Keratinocyte (primary cell): Measurements from ENCODE around the gene OR4B1. TPM values are rescaled to one million over a fixed set of nuclear protein-coding genes. Genes with fewer than 3 reads are reported as not detected.
"Not testable (repeated sequence)": the region's sequence is repeated elsewhere in the genome, so short reads cannot be mapped to it uniquely, and the experiment has no call there.

Source experiments
- DNase-seq: peaks from one replicate; pipeline ENCODE4 v3.0.0-alpha.2; 2011; ENCODE audit warnings: low read depth, missing footprints, low spot score
- FAIRE-seq: peaks from 2 replicates; lab custom pipeline; 2011; peaks lifted over from hg19 to GRCh38; lab: Jason Lieb, UNC
- H2AFZ ChIP-seq: 2 replicates; pipeline ENCODE4 v1.6.0; 2012; ENCODE audit warnings: low read length, control low read depth, inconsistent platforms; ENCODE audit not compliant: control insufficient read depth
- H3K27ac ChIP-seq: 2 replicates; pipeline ENCODE4 v1.5.1; 2011; ENCODE audit warnings: low read length; ENCODE audit not compliant: control insufficient read depth, insufficient read depth
- H3K27me3 ChIP-seq: 3 replicates; pipeline ENCODE4 v1.6.0; 2011; ENCODE audit warnings: low read length; ENCODE audit not compliant: control insufficient read depth, insufficient read depth; ENCODE audit errors: extremely low read depth
- H3K36me3 ChIP-seq, 2 experiments: 2 replicates in 1 of 2; 3 replicates in 1 of 2; pipeline ENCODE4 v1.5.1; 2011; ENCODE audit warnings: low read length in 2 of 2, mild to moderate bottlenecking in 1 of 2; ENCODE audit not compliant: control insufficient read depth in 2 of 2, insufficient read depth in 2 of 2; ENCODE audit errors: extremely low read depth in 1 of 2
- H3K4me1 ChIP-seq: 3 replicates; pipeline ENCODE4 v1.5.1; 2011; ENCODE audit warnings: low read length; ENCODE audit not compliant: control insufficient read depth, insufficient read depth; ENCODE audit errors: extremely low read depth
- H3K4me2 ChIP-seq: 3 replicates; pipeline ENCODE4 v1.6.0; 2011; ENCODE audit warnings: low read depth, low read length; ENCODE audit not compliant: control insufficient read depth, insufficient read depth; ENCODE audit errors: extremely low read depth
- H3K4me3 ChIP-seq, 3 experiments: fragments of 200-600 bp in 1 of 3; sonication (generic) in 1 of 3; 2 replicates in 2 of 3; 3 replicates in 1 of 3; pipeline ENCODE4 v1.5.1; 2011 to 2016; ENCODE audit warnings: low read length in 3 of 3, mild to moderate bottlenecking in 3 of 3, control low read depth in 2 of 3, inconsistent platforms in 1 of 3, low read depth in 1 of 3, mixed read lengths in 1 of 3, mixed run types in 1 of 3, moderate library complexity in 1 of 3; ENCODE audit not compliant: control insufficient read depth in 2 of 3, insufficient read depth in 2 of 3; ENCODE audit errors: extremely low read depth in 1 of 3
- H3K79me2 ChIP-seq: 2 replicates; pipeline ENCODE4 v1.6.0; 2012; ENCODE audit warnings: low read length; ENCODE audit not compliant: control insufficient read depth, insufficient read depth
- H3K9ac ChIP-seq: 3 replicates; pipeline ENCODE4 v1.6.0; 2011; ENCODE audit warnings: low read length; ENCODE audit not compliant: control insufficient read depth, insufficient read depth; ENCODE audit errors: extremely low read depth
- H3K9me1 ChIP-seq: 3 replicates; pipeline ENCODE4 v1.6.0; 2011; ENCODE audit warnings: low read length; ENCODE audit not compliant: control insufficient read depth, insufficient read depth; ENCODE audit errors: extremely low read depth
- H3K9me3 ChIP-seq: 2 replicates; pipeline ENCODE4 v1.5.1; 2012; ENCODE audit warnings: low read depth, low read length; ENCODE audit not compliant: control insufficient read depth
- H4K20me1 ChIP-seq: 3 replicates; pipeline ENCODE4 v1.6.0; 2011; ENCODE audit warnings: low read length; ENCODE audit not compliant: control insufficient read depth, insufficient read depth; ENCODE audit errors: extremely low read depth
- CTCF ChIP-seq, 3 experiments: IDR thresholded peaks in 1 of 3; conservative IDR thresholded peaks in 1 of 3; optimal IDR thresholded peaks in 1 of 3; 2 replicates in 2 of 3; 3 replicates in 1 of 3; pipeline versions ENCODE3 to v1.5.1; 2011; ENCODE audit warnings: low read length in 3 of 3, mild to moderate bottlenecking in 3 of 3, moderate library complexity in 2 of 3, control low read depth in 1 of 3, inconsistent platforms in 1 of 3; ENCODE audit not compliant: insufficient read depth in 2 of 3; ENCODE audit errors: extremely low read depth in 1 of 3
- EZH2 ChIP-seq: IDR thresholded peaks from one replicate; pipeline ENCODE4 v1.6.1; 2012; ENCODE audit warnings: inconsistent platforms, mild to moderate bottlenecking, low read length, moderate library complexity
- dilution Hi-C: fragments of 300-500 bp; cut with MboI; formaldehyde crosslinking; loops from one replicate; pipeline ENCODE4 v1.7.0; 2020; ENCODE audit warnings: low sequenced_read_pairs; ENCODE audit not compliant: extremely low pct_ligation_motif_present
- polyA plus RNA-seq, 5 experiments: library from polyadenylated mRNA; depleted of rRNA in 3 of 5; stranded (reverse) in 3 of 5; stranded (forward) in 1 of 5; unstranded in 1 of 5; fragments of >200 nt; gene quantifications; 1 replicate in 1 of 5; 2 replicates in 3 of 5; 3 replicates in 1 of 5; pipeline versions ENCODE4 v1.2.1 to v1.2.3, GENCODE V29; 2011 to 2012; ENCODE audit warnings: missing spikeins in 2 of 5, low read depth in 1 of 5, low replicate concordance in 1 of 5

OR4B1 gene
- polyA plus RNA-seq, 1 donor (not counting 4 experiments of a cell fraction or from before 2014, with no cell fraction given) = not detected

GRCh38 chr11:48210052-48210451 lies 6.6 kb upstream of the OR4B1 start:
- Histone ChIP-seq H3K4me2 (no peak overlapping the region), H3K4me3 (no peak overlapping the region), H3K9ac (no peak overlapping the region), H3K79me2 (no peaks in the 10 kb centered on the region), H4K20me1 (no peaks in the 10 kb centered on the region), H3K9me1 (no peaks in the 10 kb centered on the region), H2AFZ (no peak overlapping the region), H3K36me3 (no peaks in the 10 kb centered on the region), H3K27me3 (no peaks in the 10 kb centered on the region), H3K4me1 (no peaks in the 10 kb centered on the region), H3K9me3 (no peaks in the 10 kb centered on the region), H3K27ac (no peak overlapping the region)
- TF ChIP-seq CTCF (optimal IDR thresholded peaks at IDR 0.05 in 1 of 3, IDR thresholded peaks at IDR 0.05 in 1 of 3, conservative IDR thresholded peaks at IDR 0.05 in 1 of 3; ENCODE audit: extremely low read depth in 1 of 3, insufficient read depth in 2 of 3, low read length in 3 of 3) = no peak
- FAIRE-seq (no peak), DNase-seq (no peak)
- dilution Hi-C loops = no loop called here

- Histone ChIP-seq H3K9me1 (no peaks in the 10 kb centered on the region), H3K4me3 (no peak overlapping the region), H3K4me1 (no peaks in the 10 kb centered on the region), H3K4me2 (no peak overlapping the region), H4K20me1 (no peaks in the 10 kb centered on the region), H3K9me3 (no peaks in the 10 kb centered on the region), H3K27me3 (no peaks in the 10 kb centered on the region), H2AFZ (no peak overlapping the region), H3K79me2 (no peaks in the 10 kb centered on the region), H3K36me3 (no peaks in the 10 kb centered on the region), H3K27ac (no peak overlapping the region), H3K9ac (no peak overlapping the region)
- FAIRE-seq = no peak
- dilution Hi-C loops = no loop called here
- no peak for DNase-seq
- TF ChIP-seq EZH2 (no peak), CTCF (optimal IDR thresholded peaks at IDR 0.05 in 1 of 3, IDR thresholded peaks at IDR 0.05 in 1 of 3, conservative IDR thresholded peaks at IDR 0.05 in 1 of 3; ENCODE audit: extremely low read depth in 1 of 3, insufficient read depth in 2 of 3, low read length in 3 of 3) (no peak)
Measured at GRCh38 chr11:48228761-48229160, 12.2 kb downstream of the OR4B1 start.

GRCh38 chr11:48230057-48230456 lies 13.4 kb downstream of the OR4B1 start:
- DNase-seq, H3K4me1 ChIP-seq, H3K79me2 ChIP-seq, H3K36me3 ChIP-seq, H4K20me1 ChIP-seq, H3K27ac ChIP-seq, H3K27me3 ChIP-seq, dilution Hi-C loops, H3K4me2 ChIP-seq, H3K9me1 ChIP-seq, H3K9ac ChIP-seq, H3K4me3 ChIP-seq, FAIRE-seq, H2AFZ ChIP-seq, H3K9me3 ChIP-seq: not testable (repeated sequence)
